HG02840 (cell line): ENCODE results near the gene ANKRD13D.
A peak's percentile ranks its signal among the peaks of the same experiment; 100 is the strongest.

Experiments used
- ATAC-seq: cut with Tn5 transposase; IDR thresholded peaks from one replicate; pipeline ENCODE4 v1.9.1; 2021; ENCODE audit warnings: mild to moderate bottlenecking, moderate library complexity, moderate number of reproducible peaks; ENCODE audit not compliant: unreplicated experiment, low FRiP score

The ANKRD13D gene

GRCh38 chr11:67272327-67273259, 16.5 kb upstream of the ANKRD13D start:
- ATAC-seq = no peak

- ATAC-seq = no peak
These were observed 15.7 kb upstream of the ANKRD13D start for GRCh38 chr11:67273260-67273990.

- ATAC-seq = no peak
These were observed 14.1 kb upstream of the ANKRD13D start for GRCh38 chr11:67274768-67275605.

GRCh38 chr11:67275606-67276409, 13.3 kb upstream of the ANKRD13D start:
- ATAC-seq = no peak

- ATAC-seq = peak; percentile 12
These were observed 12.3 kb upstream of the ANKRD13D start for GRCh38 chr11:67276781-67277230.

GRCh38 chr11:67277231-67277961, 11.7 kb upstream of the ANKRD13D start:
- ATAC-seq = peak; percentile 52

- ATAC-seq = no peak
These were observed 10.8 kb upstream of the ANKRD13D start for GRCh38 chr11:67278135-67278938.

- ATAC-seq = no peak
These were observed 10.0 kb upstream of the ANKRD13D start for GRCh38 chr11:67278939-67279588.

GRCh38 chr11:67279589-67280340, 9.3 kb upstream of the ANKRD13D start:
- no peak for ATAC-seq

- ATAC-seq = no peak
These were observed 8.7 kb upstream of the ANKRD13D start for GRCh38 chr11:67280341-67280787.

GRCh38 chr11:67280788-67281551, 8.1 kb upstream of the ANKRD13D start:
- no peak for ATAC-seq

GRCh38 chr11:67281552-67282150, 7.5 kb upstream of the ANKRD13D start:
- no peak for ATAC-seq

- ATAC-seq = no peak
These were observed 6.8 kb upstream of the ANKRD13D start for GRCh38 chr11:67282155-67282875.

- ATAC-seq = no peak
These were observed 6.2 kb upstream of the ANKRD13D start for GRCh38 chr11:67282876-67283371.

GRCh38 chr11:67283481-67283963, 5.6 kb upstream of the ANKRD13D start:
- no peak for ATAC-seq
